Body of pancreas (tissue), 4 donors: ENCODE data around the gene MED27. TPM values are rescaled to one million over a fixed set of nuclear protein-coding genes. Genes with fewer than 3 reads are reported as not detected.

Experiments
- ATAC-seq: fragments of 150-250 bp; one replicate; pipeline ENCODE4 v1.9.1; 2016
- DNase-seq, 4 donors: peaks; one replicate each; pipeline ENCODE4 v3.0.0-alpha.2; 2019
- H3K27ac ChIP-seq, 4 donors: fragments of 200-600 bp; sonication (generic); 1 replicate in 3 of 4; 2 replicates in 1 of 4; pipeline versions ENCODE4 v1.5.1 to v1.6.1; 2016 to 2019; ENCODE audit warnings: mild to moderate bottlenecking in 1 of 4, mixed read lengths in 1 of 4, moderate library complexity in 1 of 4
- H3K27me3 ChIP-seq, 2 donors: fragments of 200-600 bp; sonication (generic); one replicate each; pipeline ENCODE4 v1.6.0; 2016; ENCODE audit warnings: mild to moderate bottlenecking in 1 of 2
- H3K36me3 ChIP-seq, 2 donors: fragments of 200-600 bp; sonication (generic); replicated peaks in 1 of 2; 2 replicates each; pipeline ENCODE4 v1.5.1; 2016; ENCODE audit warnings: low read depth in 2 of 2; ENCODE audit not compliant: insufficient read depth in 1 of 2
- H3K4me1 ChIP-seq: fragments of 200-600 bp; sonication (generic); one replicate; pipeline ENCODE4 v1.6.0; 2016
- H3K4me3 ChIP-seq, 2 donors: fragments of 200-600 bp; sonication (generic); 1 replicate in 1 of 2; 2 replicates in 1 of 2; pipeline ENCODE4 v1.5.1; 2016 to 2019
- H3K9me3 ChIP-seq, 3 donors: fragments of 200-600 bp; sonication (generic); 1 replicate in 2 of 3; 2 replicates in 1 of 3; pipeline ENCODE4 v1.5.1; 2016
- CTCF ChIP-seq, 7 experiments: fragments of 450-650 bp in 4 of 7; fragments of 200-600 bp in 3 of 7; sonication (generic) in 3 of 7; IDR thresholded peaks; one replicate each; pipeline ENCODE4 v1.5.1; 2016 to 2019; ENCODE audit warnings: antibody characterized with exemption in 7 of 7
- POLR2A ChIP-seq, 3 donors: fragments of 450-650 bp; IDR thresholded peaks; one replicate each; pipeline ENCODE4 v1.6.1; 2016; ENCODE audit warnings: antibody characterized with exemption in 3 of 3, mild to moderate bottlenecking in 2 of 3
- WGBS, 2 donors: methylation state at CpG; one replicate each; pipeline ENCODE4 v1.1.5; 2017; 5-methylcytosine and 5-hydroxymethylcytosine counted together
- intact Hi-C: fragments of 100-400 bp; cut with DNase I; formaldehyde crosslinking; loops from one replicate; pipeline ENCODE4 v1.15.1; 2023
- total RNA-seq, 2 donors: library from RNA; depleted of rRNA; stranded (reverse); fragments of >200 nt; gene quantifications; one replicate each; pipeline ENCODE4 v1.1.0, GENCODE V29; 2016

Gene MED27
- total RNA-seq, 2 donors from 2014 or later: 3.4 to 11.5 TPM

GRCh38 chr9:131972889-131973288 is 106.8 kb downstream of the MED27 start:
- intact Hi-C loops: no loop called here
- Histone ChIP-seq H3K27me3 (no peaks in the 10 kb centered on the region), H3K4me1 (peaks cover 11% of the 10 kb centered on the region), H3K9me3 (no peaks in the 10 kb centered on the region), H3K36me3 (no peaks in the 10 kb centered on the region), H3K4me3 (no peak overlapping the region), H3K27ac (no peak overlapping the region)
- no peak for DNase-seq
- no peak for TF ChIP-seq POLR2A (IDR thresholded peaks at IDR 0.05)
- TF ChIP-seq CTCF (IDR thresholded peaks at IDR 0.05): no peak
- no peak for ATAC-seq

DNA sequence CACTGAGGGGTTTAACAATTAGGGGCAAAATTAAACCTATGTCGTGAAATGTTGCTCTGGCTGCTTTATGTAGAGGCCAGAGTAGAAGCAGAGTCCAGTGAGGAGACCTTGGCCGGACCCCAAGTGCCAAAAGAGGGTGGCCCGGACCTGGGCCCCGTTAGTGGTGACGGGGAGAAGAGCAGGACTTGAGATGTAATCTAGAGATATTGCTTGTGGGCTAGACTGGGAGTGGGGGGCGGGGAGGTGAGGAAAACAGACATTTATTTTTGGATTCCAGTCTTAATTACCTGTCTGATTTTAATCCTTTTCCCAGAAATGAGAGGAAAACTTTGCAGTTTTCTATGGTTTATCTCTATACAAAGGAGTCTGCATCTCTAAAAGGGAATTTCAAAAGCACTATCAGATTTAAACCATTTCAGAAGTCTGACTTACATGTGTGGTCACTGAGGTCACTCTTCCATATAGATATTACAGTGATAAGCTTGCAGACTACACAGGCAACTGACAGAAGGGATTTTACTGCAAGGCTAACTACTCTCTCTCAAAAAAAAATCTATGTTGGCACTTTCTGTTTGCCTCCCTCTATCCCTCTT is 108.1 kb downstream of the MED27 start:
- no peak for ATAC-seq
- Histone ChIP-seq H3K36me3 (no peaks in the 10 kb centered on the region), H3K9me3 (no peaks in the 10 kb centered on the region), H3K27ac (no peak overlapping the region), H3K4me1 (peaks cover 7% of the 10 kb centered on the region), H3K4me3 (no peak overlapping the region), H3K27me3 (no peaks in the 10 kb centered on the region)
- 88 to 93% methylated on average over 6 of the region's 6 CpGs for WGBS, 2 donors
- TF ChIP-seq CTCF (IDR thresholded peaks at IDR 0.05) (no peak), POLR2A (IDR thresholded peaks at IDR 0.05) (no peak)
- DNase-seq: no peak
- intact Hi-C loops: no loop called here

DNA sequence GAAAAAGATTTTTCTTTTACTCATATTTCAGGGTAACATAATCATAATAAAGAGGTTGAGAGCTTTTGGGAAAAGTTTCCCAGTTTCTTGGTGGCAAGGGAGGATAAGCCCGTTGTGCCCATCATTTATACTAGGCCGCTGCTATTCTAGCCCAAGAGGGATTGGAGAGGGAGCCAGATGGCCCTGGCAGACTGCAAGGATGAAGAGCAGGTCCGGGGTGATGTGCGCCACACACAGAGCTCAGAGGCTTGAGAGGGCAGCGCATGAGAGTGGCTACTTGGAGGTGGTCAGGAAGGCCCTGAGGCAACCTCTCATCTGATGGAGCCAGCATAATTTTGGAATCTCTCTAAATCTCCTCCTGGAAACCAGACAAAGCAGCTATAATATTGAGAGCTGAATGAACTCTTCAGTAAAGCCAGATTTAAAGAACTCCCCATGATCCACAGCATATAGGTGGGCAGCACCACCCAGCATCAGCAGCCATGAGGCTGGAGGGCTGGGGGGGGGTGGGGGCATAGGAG is 110.1 kb downstream of the MED27 start:
- Histone ChIP-seq H3K36me3 (no peaks in the 10 kb centered on the region), H3K4me3 (no peak overlapping the region), H3K4me1 (no peaks in the 10 kb centered on the region), H3K27ac (no peak overlapping the region), H3K27me3 (no peaks in the 10 kb centered on the region), H3K9me3 (no peaks in the 10 kb centered on the region)
- 96% methylated on average over 5 of the region's 5 CpGs for WGBS, 2 donors
- ATAC-seq: no peak
- TF ChIP-seq POLR2A (IDR thresholded peaks at IDR 0.05): no peak
- no peak for TF ChIP-seq CTCF (IDR thresholded peaks at IDR 0.05)
- no peak for DNase-seq
- intact Hi-C loops: no loop called here

DNA sequence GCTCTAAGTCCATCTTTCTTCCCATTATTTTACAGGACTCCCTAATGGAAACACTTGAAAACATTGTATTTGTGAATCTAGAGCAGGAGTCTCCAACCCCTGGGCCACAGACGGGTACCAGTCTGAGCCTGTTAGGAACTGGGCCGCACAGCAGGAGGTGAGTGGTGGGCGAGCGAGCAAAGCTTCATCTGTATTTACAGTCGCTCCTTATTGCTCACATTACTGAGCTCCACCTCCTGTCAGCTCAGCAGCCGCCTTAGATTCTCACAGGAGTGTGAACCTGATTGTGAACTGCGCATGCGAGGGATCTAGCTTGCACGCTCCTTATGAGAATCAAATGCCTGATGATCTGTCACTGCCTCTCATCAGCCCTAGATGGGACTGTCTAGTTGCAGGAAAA is 111.0 kb downstream of the MED27 start:
- Histone ChIP-seq H3K36me3 (no peaks in the 10 kb centered on the region), H3K27me3 (no peaks in the 10 kb centered on the region), H3K4me1 (no peaks in the 10 kb centered on the region), H3K27ac (no peak overlapping the region), H3K4me3 (no peak overlapping the region), H3K9me3 (no peaks in the 10 kb centered on the region)
- no peak for TF ChIP-seq POLR2A (IDR thresholded peaks at IDR 0.05)
- no peak for TF ChIP-seq CTCF (IDR thresholded peaks at IDR 0.05)
- ATAC-seq: no peak
- DNase-seq: no peak
- intact Hi-C loops: no loop called here
- 94 to 98% methylated on average over 9 of the region's 9 CpGs for WGBS, 2 donors

- TF ChIP-seq POLR2A (IDR thresholded peaks at IDR 0.05) (no peak), CTCF (IDR thresholded peaks at IDR 0.05) (no peak)
- Histone ChIP-seq H3K4me3 (no peak overlapping the region), H3K36me3 (no peaks in the 10 kb centered on the region), H3K4me1 (no peaks in the 10 kb centered on the region), H3K27me3 (no peaks in the 10 kb centered on the region), H3K27ac (no peak overlapping the region), H3K9me3 (no peaks in the 10 kb centered on the region)
- ATAC-seq (no peak), DNase-seq (no peak)
- WGBS, 2 donors: 94 to 95% methylated on average over 7 of the region's 7 CpGs
- intact Hi-C loops: no loop called here
These were observed 113.8 kb downstream of the MED27 start for GRCh38 chr9:131965841-131966240.
